Measurements from ENCODE around the gene HIP1.
"Not testable (repeated sequence)": the region's sequence is repeated elsewhere in the genome, so short reads cannot be mapped to it uniquely, and the experiment has no call there.

The HIP1 gene

DNA sequence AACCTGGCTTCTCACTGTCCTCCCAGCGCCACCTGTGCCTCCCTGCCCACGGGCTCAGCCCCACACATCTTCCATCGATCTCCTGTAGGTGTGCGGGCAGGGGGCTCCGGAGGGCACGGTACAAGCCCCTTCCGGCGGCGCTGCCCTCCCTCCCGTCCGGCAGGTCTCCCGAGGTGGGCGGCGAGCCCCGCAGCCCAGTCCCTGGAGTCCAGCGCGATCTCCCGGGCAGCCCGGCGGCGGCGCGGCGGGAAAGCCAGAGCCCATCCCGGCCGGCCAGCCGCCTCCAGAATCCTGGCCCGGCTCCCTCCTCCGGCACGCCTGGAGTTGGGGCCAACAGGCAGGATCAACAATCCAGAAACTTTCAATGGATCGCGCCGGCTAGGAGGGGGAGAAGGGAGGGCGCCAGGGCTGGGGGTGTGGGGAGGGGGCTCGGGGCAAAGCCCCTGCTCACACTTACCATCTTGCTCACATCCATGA is 100.1 kb downstream of the HIP1 start:
- Histone ChIP-seq H3K27ac (ENCODE audit: low read depth, low read length) (peak overlapping the region; percentile 98), H3K9ac (ENCODE audit: low read depth, low read length) (peak overlapping the region; percentile 93)

GRCh38 chr7:75637854-75638593 is 100.7 kb downstream of the HIP1 start:
- H3K27me3 ChIP-seq (ENCODE audit: control insufficient read depth, insufficient read depth, low read length), result no peaks in the 10 kb centered on the region
- peaks cover 14% of the 10 kb centered on the region for H3K4me1 ChIP-seq (ENCODE audit: control insufficient read depth, insufficient read depth, low read length)
- H3K9ac ChIP-seq (ENCODE audit: low read depth, low read length), result peak overlapping the region; percentile 93
- H3K9me3 ChIP-seq (ENCODE audit: control insufficient read depth, insufficient read depth, low read length), result no peaks in the 10 kb centered on the region
- H3K4me3 ChIP-seq (ENCODE audit: low read depth, low read length), result peak overlapping the region; percentile 99
- peaks cover 13% of the 10 kb centered on the region for H3K36me3 ChIP-seq (ENCODE audit: control insufficient read depth, insufficient read depth, low read length)
- H3K27ac ChIP-seq (ENCODE audit: low read depth, low read length), result peak overlapping the region; percentile 98

More for the DNA sequence above, 100.1 kb downstream of the HIP1 start:
- peaks cover 13% of the 10 kb centered on the region for H3K36me3 ChIP-seq (ENCODE audit: control insufficient read depth, insufficient read depth, low read length)
- H3K4me1 ChIP-seq (ENCODE audit: control insufficient read depth, insufficient read depth, low read length), result peaks cover 14% of the 10 kb centered on the region
- H3K4me3 ChIP-seq (ENCODE audit: low read depth, low read length), result peak overlapping the region; percentile 99
- no peaks in the 10 kb centered on the region for H3K9me3 ChIP-seq (ENCODE audit: control insufficient read depth, insufficient read depth, low read length)
- H3K27me3 ChIP-seq (ENCODE audit: control insufficient read depth, insufficient read depth, low read length), result no peaks in the 10 kb centered on the region

DNA sequence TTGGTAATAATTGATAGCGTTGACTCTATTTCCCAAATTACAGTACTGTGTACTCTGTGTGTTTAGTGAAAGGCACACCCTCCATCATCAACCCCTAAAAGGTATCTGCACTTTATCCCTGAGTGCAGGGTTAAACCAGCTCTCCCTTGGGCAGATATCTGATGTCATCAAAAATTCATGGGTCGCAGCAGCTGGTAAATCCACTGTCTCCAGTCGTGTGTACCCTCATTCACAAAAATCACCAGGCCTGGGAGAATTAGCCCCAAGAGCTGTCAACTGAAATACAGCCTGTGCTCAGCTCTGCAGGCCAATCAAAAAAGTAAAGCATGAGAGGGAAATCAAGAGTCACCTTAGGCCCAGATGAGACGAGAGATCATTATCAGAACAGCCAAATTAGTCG is 103.7 kb downstream of the HIP1 start:
- Histone ChIP-seq H3K4me3 (ENCODE audit: low read depth, low read length) (no peak overlapping the region), H3K4me1 (ENCODE audit: control insufficient read depth, insufficient read depth, low read length) (peaks cover 15% of the 10 kb centered on the region), H3K27me3 (ENCODE audit: control insufficient read depth, insufficient read depth, low read length) (no peaks in the 10 kb centered on the region), H3K9ac (ENCODE audit: low read depth, low read length) (no peak overlapping the region), H3K27ac (ENCODE audit: low read depth, low read length) (no peak overlapping the region), H3K9me3 (ENCODE audit: control insufficient read depth, insufficient read depth, low read length) (no peaks in the 10 kb centered on the region), H3K36me3 (ENCODE audit: control insufficient read depth, insufficient read depth, low read length) (peaks cover 22% of the 10 kb centered on the region)

GRCh38 chr7:75632587-75632986 is 106.2 kb downstream of the HIP1 start:
- not testable (repeated sequence) for H3K27ac ChIP-seq (ENCODE audit: low read depth, low read length); H3K27me3 ChIP-seq (ENCODE audit: control insufficient read depth, insufficient read depth, low read length); H3K9me3 ChIP-seq (ENCODE audit: control insufficient read depth, insufficient read depth, low read length); H3K9ac ChIP-seq (ENCODE audit: low read depth, low read length); H3K4me3 ChIP-seq (ENCODE audit: low read depth, low read length)
- peaks cover 11% of the 10 kb centered on the region for H3K4me1 ChIP-seq (ENCODE audit: control insufficient read depth, insufficient read depth, low read length)
- H3K36me3 ChIP-seq (ENCODE audit: control insufficient read depth, insufficient read depth, low read length), result peaks cover 33% of the 10 kb centered on the region

GRCh38 chr7:75631711-75632110 is 107.0 kb downstream of the HIP1 start:
- Histone ChIP-seq H3K9me3 (ENCODE audit: control insufficient read depth, insufficient read depth, low read length) (no peaks in the 10 kb centered on the region), H3K27me3 (ENCODE audit: control insufficient read depth, insufficient read depth, low read length) (no peaks in the 10 kb centered on the region), H3K4me1 (ENCODE audit: control insufficient read depth, insufficient read depth, low read length) (peaks cover 5% of the 10 kb centered on the region), H3K36me3 (ENCODE audit: control insufficient read depth, insufficient read depth, low read length) (peaks cover 37% of the 10 kb centered on the region), H3K27ac (ENCODE audit: low read depth, low read length) (peak overlapping the region; percentile 41), H3K4me3 (ENCODE audit: low read depth, low read length) (no peak overlapping the region), H3K9ac (ENCODE audit: low read depth, low read length) (no peak overlapping the region)

- peaks cover 5% of the 10 kb centered on the region for H3K4me1 ChIP-seq (ENCODE audit: control insufficient read depth, insufficient read depth, low read length)
- H3K27me3 ChIP-seq (ENCODE audit: control insufficient read depth, insufficient read depth, low read length), result no peaks in the 10 kb centered on the region
- H3K9me3 ChIP-seq (ENCODE audit: control insufficient read depth, insufficient read depth, low read length), result no peaks in the 10 kb centered on the region
- H3K9ac ChIP-seq (ENCODE audit: low read depth, low read length), result no peak overlapping the region
- peaks cover 45% of the 10 kb centered on the region for H3K36me3 ChIP-seq (ENCODE audit: control insufficient read depth, insufficient read depth, low read length)
- no peak overlapping the region for H3K4me3 ChIP-seq (ENCODE audit: low read depth, low read length)
- H3K27ac ChIP-seq (ENCODE audit: low read depth, low read length), result no peak overlapping the region
These were observed 108.2 kb downstream of the HIP1 start for GRCh38 chr7:75630549-75630948.

DNA sequence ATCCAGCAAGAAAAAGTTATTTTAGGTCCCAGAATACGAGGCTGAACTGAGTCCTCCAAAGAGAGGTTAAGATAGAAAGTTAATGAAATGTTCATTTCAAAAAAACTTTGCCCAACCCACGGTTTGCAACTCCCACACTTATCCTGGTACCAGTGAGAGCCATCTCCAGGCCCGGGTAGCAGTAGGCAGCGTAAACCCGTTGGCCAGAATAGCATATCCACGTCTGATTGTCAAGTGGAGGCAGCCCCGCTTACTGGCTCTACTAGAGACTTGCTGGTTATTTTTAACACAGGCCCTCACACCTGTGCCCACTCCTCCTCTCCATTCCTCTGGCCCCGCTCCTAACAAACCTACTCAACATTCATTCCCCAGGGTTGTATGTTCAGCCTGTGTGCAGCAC is 109.7 kb downstream of the HIP1 start:
- Histone ChIP-seq H3K27ac (ENCODE audit: low read depth, low read length) (no peak overlapping the region), H3K4me1 (ENCODE audit: control insufficient read depth, insufficient read depth, low read length) (peaks cover 5% of the 10 kb centered on the region), H3K9ac (ENCODE audit: low read depth, low read length) (no peak overlapping the region), H3K36me3 (ENCODE audit: control insufficient read depth, insufficient read depth, low read length) (peaks cover 39% of the 10 kb centered on the region), H3K4me3 (ENCODE audit: low read depth, low read length) (no peak overlapping the region), H3K27me3 (ENCODE audit: control insufficient read depth, insufficient read depth, low read length) (no peaks in the 10 kb centered on the region), H3K9me3 (ENCODE audit: control insufficient read depth, insufficient read depth, low read length) (no peaks in the 10 kb centered on the region)

DNA sequence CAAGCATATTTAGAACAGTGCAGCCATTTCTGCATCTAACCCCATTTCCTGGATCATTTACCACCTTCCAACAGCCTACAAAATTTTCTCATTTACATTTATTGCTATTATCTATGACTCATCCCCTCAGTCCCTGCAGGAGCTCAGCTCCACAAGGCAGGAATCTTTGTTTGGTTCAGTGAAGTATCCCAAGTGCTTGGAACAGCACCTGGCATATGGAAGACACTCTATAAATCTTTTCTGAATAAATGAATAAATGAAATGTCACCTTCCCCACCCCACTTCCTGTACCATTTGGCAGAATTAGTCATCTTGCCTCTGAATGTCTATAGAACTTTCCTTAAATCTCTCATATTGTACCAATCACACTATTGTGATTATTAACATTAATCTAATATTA is 110.7 kb downstream of the HIP1 start:
- no peaks in the 10 kb centered on the region for H3K27me3 ChIP-seq (ENCODE audit: control insufficient read depth, insufficient read depth, low read length)
- H3K9me3 ChIP-seq (ENCODE audit: control insufficient read depth, insufficient read depth, low read length), result no peaks in the 10 kb centered on the region
- H3K27ac ChIP-seq (ENCODE audit: low read depth, low read length), result no peak overlapping the region
- H3K4me3 ChIP-seq (ENCODE audit: low read depth, low read length), result no peak overlapping the region
- H3K9ac ChIP-seq (ENCODE audit: low read depth, low read length), result no peak overlapping the region
- peaks cover 10% of the 10 kb centered on the region for H3K4me1 ChIP-seq (ENCODE audit: control insufficient read depth, insufficient read depth, low read length)
- H3K36me3 ChIP-seq (ENCODE audit: control insufficient read depth, insufficient read depth, low read length), result peaks cover 43% of the 10 kb centered on the region

GRCh38 chr7:75626954-75627353 is 111.8 kb downstream of the HIP1 start:
- no peak overlapping the region for H3K27ac ChIP-seq (ENCODE audit: low read depth, low read length)
- H3K36me3 ChIP-seq (ENCODE audit: control insufficient read depth, insufficient read depth, low read length), result peaks cover 37% of the 10 kb centered on the region
- H3K27me3 ChIP-seq (ENCODE audit: control insufficient read depth, insufficient read depth, low read length), result no peaks in the 10 kb centered on the region
- H3K9ac ChIP-seq (ENCODE audit: low read depth, low read length), result no peak overlapping the region
- H3K4me1 ChIP-seq (ENCODE audit: control insufficient read depth, insufficient read depth, low read length), result peaks cover 7% of the 10 kb centered on the region
- H3K9me3 ChIP-seq (ENCODE audit: control insufficient read depth, insufficient read depth, low read length), result no peaks in the 10 kb centered on the region
- no peak overlapping the region for H3K4me3 ChIP-seq (ENCODE audit: low read depth, low read length)

GRCh38 chr7:75625868-75626267 is 112.9 kb downstream of the HIP1 start:
- Histone ChIP-seq H3K4me3 (ENCODE audit: low read depth, low read length) (no peak overlapping the region), H3K9me3 (ENCODE audit: control insufficient read depth, insufficient read depth, low read length) (no peaks in the 10 kb centered on the region), H3K27me3 (ENCODE audit: control insufficient read depth, insufficient read depth, low read length) (no peaks in the 10 kb centered on the region), H3K9ac (ENCODE audit: low read depth, low read length) (no peak overlapping the region), H3K36me3 (ENCODE audit: control insufficient read depth, insufficient read depth, low read length) (peaks cover 45% of the 10 kb centered on the region), H3K4me1 (ENCODE audit: control insufficient read depth, insufficient read depth, low read length) (peaks cover 4% of the 10 kb centered on the region; the same call in 1 of the 2 replicates), H3K27ac (ENCODE audit: low read depth, low read length) (no peak overlapping the region)

- Histone ChIP-seq H3K27ac (ENCODE audit: low read depth, low read length) (peak overlapping the region; percentile 63), H3K4me3 (ENCODE audit: low read depth, low read length) (no peak overlapping the region), H3K9me3 (ENCODE audit: control insufficient read depth, insufficient read depth, low read length) (no peaks in the 10 kb centered on the region), H3K36me3 (ENCODE audit: control insufficient read depth, insufficient read depth, low read length) (peaks cover 49% of the 10 kb centered on the region), H3K27me3 (ENCODE audit: control insufficient read depth, insufficient read depth, low read length) (no peaks in the 10 kb centered on the region), H3K9ac (ENCODE audit: low read depth, low read length) (no peak overlapping the region), H3K4me1 (ENCODE audit: control insufficient read depth, insufficient read depth, low read length) (peaks cover 4% of the 10 kb centered on the region; the same call in 1 of the 2 replicates)
These were observed 114.5 kb downstream of the HIP1 start for GRCh38 chr7:75624134-75624832.
